Urinary bladder (tissue), 4 donors: ENCODE data around the gene TMEM37. TPM values are rescaled to one million over a fixed set of nuclear protein-coding genes. Genes with fewer than 3 reads are reported as not detected.

Experiments
- DNase-seq: peaks from one replicate; pipeline ENCODE4 v3.0.0-alpha.2; 2015; ENCODE audit errors: extremely low spot score
- H3K27ac ChIP-seq: one replicate; pipeline ENCODE4 v1.5.1; 2013; ENCODE audit warnings: low read depth, mild to moderate bottlenecking, moderate library complexity
- H3K36me3 ChIP-seq: one replicate; pipeline ENCODE4 v1.6.1; 2013; ENCODE audit warnings: mild to moderate bottlenecking, moderate library complexity; ENCODE audit not compliant: insufficient read depth
- H3K4me1 ChIP-seq: one replicate; pipeline ENCODE4 v1.6.1; 2013; ENCODE audit warnings: mild to moderate bottlenecking, moderate library complexity; ENCODE audit not compliant: insufficient read depth
- H3K4me3 ChIP-seq: one replicate; pipeline ENCODE4 v1.5.1; 2013; ENCODE audit warnings: low read depth, low read length
- WGBS: extraction: QIAGEN DNeasy Blood & Tissue Kit; methylation state at CpG from one replicate; pipeline ENCODE4 v1.1.7; 2013; 5-methylcytosine and 5-hydroxymethylcytosine counted together
- polyA plus RNA-seq: library from polyadenylated mRNA; stranded (reverse); fragments of 200-250 nt; gene quantifications from one replicate; pipeline ENCODE4 v1.2.3, GENCODE V29; 2013
- total RNA-seq: library from RNA; depleted of rRNA; stranded (reverse); fragments of >200 nt; gene quantifications from one replicate; pipeline ENCODE4 v1.2.3, GENCODE V29; 2014
- donor health status: healthy with polysubstance abuse.
- donor health status: healthy.

The TMEM37 gene
- total and polyA plus RNA-seq, 2 donors, result 1.1 to 7.8 TPM

GRCh38 chr2:119423811-119424210, 7.8 kb upstream of the TMEM37 start:
- H3K27ac ChIP-seq, result no peak overlapping the region
- 89% methylated on average over 2 of the region's 2 CpGs for WGBS
- no peaks in the 10 kb centered on the region for H3K36me3 ChIP-seq
- H3K4me3 ChIP-seq, result no peak overlapping the region
- no peak for DNase-seq
- H3K4me1 ChIP-seq, result no peaks in the 10 kb centered on the region

- WGBS, result 89% methylated on average over 10 of the region's 10 CpGs
- DNase-seq, result no peak
- Histone ChIP-seq H3K4me1 (no peaks in the 10 kb centered on the region), H3K36me3 (no peaks in the 10 kb centered on the region), H3K4me3 (no peak overlapping the region), H3K27ac (no peak overlapping the region)
These were observed 7.2 kb upstream of the TMEM37 start for GRCh38 chr2:119424284-119425118.

DNA sequence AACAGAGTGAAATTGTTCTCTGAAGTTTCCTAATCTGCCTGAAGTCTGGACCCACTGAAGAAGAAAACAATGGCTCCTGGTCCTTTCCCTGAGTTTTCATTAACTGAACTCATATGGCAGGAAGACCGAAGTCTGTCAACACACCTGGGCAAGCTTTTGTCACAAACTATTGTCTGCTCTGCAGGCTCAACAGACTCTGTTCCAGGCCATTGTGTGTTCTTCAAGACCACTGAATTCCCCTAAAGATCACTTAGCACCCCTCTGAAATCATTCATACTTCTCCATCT, 6.6 kb upstream of the TMEM37 start:
- WGBS, result 98% methylated on average over 1 of the region's 1 CpG
- no peak for DNase-seq
- H3K36me3 ChIP-seq, result no peaks in the 10 kb centered on the region
- H3K27ac ChIP-seq, result no peak overlapping the region
- H3K4me3 ChIP-seq, result no peak overlapping the region
- H3K4me1 ChIP-seq, result peaks cover 2% of the 10 kb centered on the region

DNA sequence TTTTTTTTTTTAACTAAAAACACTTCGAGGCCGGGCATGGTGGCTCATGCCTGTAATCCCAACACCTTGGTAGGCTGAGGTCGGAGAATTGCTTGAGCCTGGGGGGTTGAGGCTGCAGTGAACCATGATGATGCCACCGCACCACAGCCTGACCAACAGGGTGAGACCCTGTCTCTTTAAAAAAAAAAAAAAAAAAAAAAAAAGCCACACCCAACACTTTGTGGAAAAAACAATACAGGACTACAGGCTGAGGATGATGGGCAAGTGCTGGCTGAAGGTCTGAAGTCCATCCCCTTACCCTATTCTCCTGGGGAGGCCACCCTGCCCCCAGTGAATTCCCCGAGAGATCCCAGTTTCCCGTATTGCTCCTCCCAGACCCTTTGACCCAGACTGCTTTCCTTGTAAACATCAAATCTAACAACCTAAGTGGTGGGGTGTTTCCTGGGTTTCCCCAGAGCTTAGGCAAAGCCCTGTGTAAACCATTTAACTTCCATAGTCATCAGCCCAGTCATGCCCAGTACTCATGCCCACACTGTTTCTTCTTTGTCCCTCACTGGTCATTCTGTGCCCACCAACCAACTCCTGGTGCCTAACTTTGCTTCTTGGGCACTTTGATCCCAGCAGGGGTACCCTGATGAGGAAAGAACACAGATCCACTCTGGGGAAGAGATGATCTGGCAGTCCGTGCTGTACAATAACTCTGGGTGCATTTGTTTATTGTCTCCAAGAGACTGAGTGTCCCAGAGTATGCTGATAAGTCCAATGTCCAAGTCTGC, 5.8 kb upstream of the TMEM37 start:
- no peaks in the 10 kb centered on the region for H3K36me3 ChIP-seq
- no peak for DNase-seq
- no peak overlapping the region for H3K4me3 ChIP-seq
- peak overlapping the region; percentile 40 for H3K27ac ChIP-seq
- WGBS, result 73% methylated on average over 7 of the region's 7 CpGs
- H3K4me1 ChIP-seq, result peaks cover 2% of the 10 kb centered on the region

DNA sequence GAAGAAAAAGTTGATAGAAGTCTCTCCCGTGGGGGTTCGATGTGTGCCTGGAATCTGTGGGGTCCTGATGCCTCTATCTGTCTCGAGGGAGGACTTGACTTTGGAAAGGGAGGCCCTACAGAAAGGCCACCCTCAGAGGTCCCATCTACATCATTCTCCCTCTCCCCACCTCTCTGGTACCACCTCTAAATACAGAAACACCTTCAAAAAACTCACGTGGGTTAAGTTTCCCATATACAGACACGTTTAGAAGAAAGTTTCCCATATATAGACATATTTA, 5.3 kb upstream of the TMEM37 start:
- no peak for DNase-seq
- Histone ChIP-seq H3K4me3 (no peak overlapping the region), H3K4me1 (peaks cover 2% of the 10 kb centered on the region), H3K27ac (peak overlapping the region; percentile 40), H3K36me3 (no peaks in the 10 kb centered on the region)
- whole genome bisulfite sequencing, result 49% methylated on average over 5 of the region's 5 CpGs

DNA sequence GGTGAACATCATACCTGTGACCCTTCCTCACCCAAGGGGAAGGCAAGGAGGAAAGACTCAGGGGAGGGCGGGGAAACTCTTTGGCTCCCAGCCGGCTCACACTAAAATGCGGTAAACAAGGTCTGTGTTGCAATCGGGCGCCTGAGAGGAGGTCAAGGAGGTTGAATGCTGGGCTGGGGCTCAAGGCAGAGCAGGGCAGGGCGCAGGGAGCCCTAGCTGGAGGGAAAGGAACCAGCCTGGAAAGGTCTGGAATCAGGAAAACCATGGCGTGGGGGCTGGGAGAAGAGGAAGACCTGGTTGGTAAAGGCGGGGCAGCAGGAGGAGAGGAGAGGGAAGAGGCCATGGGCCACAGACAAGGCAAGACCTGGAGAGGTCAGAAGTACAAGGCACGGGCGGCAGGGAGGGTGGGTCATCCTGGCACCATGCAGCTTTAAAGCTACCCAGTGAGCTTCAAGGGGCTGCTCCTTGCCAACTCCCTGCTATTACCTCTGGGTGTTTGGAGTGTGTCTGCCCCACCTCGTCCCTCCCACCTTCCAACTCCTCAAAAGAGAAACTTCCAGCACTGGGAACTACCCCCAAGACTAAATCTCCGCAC, 4.8 kb upstream of the TMEM37 start:
- 66% methylated on average over 12 of the region's 12 CpGs for WGBS
- Histone ChIP-seq H3K27ac (peak overlapping the region; percentile 40), H3K36me3 (no peaks in the 10 kb centered on the region), H3K4me3 (no peak overlapping the region), H3K4me1 (peaks cover 2% of the 10 kb centered on the region)
- DNase-seq, result no peak

GRCh38 chr2:119427756-119428155, 3.9 kb upstream of the TMEM37 start:
- Histone ChIP-seq H3K4me1 (peaks cover 2% of the 10 kb centered on the region), H3K27ac (no peak overlapping the region), H3K36me3 (no peaks in the 10 kb centered on the region), H3K4me3 (no peak overlapping the region)
- DNase-seq, result no peak
- WGBS, result 90% methylated on average over 3 of the region's 3 CpGs

GRCh38 chr2:119428488-119429224, 3.0 kb upstream of the TMEM37 start:
- no peak for DNase-seq
- no peak overlapping the region for H3K27ac ChIP-seq
- 91% methylated on average over 7 of the region's 7 CpGs for WGBS
- no peak overlapping the region for H3K4me3 ChIP-seq
- H3K36me3 ChIP-seq, result no peaks in the 10 kb centered on the region
- H3K4me1 ChIP-seq, result peaks cover 2% of the 10 kb centered on the region

DNA sequence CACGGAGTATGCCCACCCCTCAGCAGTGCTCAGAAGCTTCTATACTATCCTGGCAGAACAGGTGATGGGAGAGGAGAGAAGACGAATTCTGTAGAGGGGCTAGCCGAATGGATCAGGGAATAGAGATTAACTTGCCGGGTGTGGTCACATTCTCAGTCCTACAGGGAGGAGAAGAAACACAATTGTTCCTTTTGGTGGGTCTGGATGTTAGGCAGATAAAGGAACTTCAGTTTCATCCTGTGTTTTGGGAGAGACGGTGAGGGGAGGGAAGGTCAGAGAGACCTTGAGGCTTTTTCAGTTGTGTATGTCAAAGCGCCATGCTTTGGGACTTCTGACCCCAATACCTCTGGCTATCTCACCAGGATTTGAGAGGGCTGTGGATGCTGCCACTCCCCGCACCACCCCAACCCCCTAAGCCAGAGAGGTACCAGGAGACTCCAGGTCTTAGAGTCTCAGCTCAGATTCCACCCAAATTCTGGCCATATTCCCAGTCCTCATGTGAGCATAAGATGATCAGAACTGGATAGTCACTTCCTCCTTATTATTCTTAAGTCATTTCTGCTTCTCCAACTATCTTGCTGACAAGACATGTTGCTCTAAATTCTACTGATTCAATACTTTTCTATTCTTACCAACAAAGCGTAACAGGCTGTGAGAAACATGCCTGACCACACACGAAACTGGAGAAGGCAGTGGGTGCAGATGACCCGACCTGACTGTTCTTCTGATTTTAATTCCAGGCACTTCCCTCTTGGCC, 2.3 kb upstream of the TMEM37 start:
- Histone ChIP-seq H3K4me3 (no peak overlapping the region), H3K27ac (no peak overlapping the region), H3K36me3 (no peaks in the 10 kb centered on the region), H3K4me1 (peaks cover 2% of the 10 kb centered on the region)
- WGBS, result 83% methylated on average over 10 of the region's 10 CpGs
- no peak for DNase-seq

DNA sequence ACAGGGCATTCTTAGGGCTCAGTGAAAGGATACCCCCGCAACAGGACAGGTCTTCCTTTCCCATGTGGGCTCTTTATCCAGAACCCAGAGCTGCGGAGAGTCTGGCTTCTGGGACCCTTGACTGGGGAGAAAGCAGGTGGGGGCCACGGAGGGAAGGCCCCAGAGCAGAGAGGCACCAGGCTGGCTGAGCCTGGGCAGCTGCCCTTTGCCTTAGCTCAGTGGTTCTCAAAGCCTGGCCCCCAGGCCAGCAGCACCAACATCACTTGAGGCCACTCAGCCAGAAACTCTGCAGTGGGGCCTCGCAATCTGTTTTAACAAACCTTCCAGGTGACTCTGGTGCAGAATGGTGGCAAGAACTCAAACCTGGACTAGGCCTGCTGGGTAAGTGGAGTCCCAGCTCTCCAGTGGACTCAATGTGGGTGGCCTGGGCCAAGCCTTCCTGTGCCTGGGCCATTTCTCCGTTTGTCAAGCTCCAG, 1.6 kb upstream of the TMEM37 start:
- no peak for DNase-seq
- Histone ChIP-seq H3K27ac (peak overlapping the region; percentile 25), H3K36me3 (no peaks in the 10 kb centered on the region)

DNA sequence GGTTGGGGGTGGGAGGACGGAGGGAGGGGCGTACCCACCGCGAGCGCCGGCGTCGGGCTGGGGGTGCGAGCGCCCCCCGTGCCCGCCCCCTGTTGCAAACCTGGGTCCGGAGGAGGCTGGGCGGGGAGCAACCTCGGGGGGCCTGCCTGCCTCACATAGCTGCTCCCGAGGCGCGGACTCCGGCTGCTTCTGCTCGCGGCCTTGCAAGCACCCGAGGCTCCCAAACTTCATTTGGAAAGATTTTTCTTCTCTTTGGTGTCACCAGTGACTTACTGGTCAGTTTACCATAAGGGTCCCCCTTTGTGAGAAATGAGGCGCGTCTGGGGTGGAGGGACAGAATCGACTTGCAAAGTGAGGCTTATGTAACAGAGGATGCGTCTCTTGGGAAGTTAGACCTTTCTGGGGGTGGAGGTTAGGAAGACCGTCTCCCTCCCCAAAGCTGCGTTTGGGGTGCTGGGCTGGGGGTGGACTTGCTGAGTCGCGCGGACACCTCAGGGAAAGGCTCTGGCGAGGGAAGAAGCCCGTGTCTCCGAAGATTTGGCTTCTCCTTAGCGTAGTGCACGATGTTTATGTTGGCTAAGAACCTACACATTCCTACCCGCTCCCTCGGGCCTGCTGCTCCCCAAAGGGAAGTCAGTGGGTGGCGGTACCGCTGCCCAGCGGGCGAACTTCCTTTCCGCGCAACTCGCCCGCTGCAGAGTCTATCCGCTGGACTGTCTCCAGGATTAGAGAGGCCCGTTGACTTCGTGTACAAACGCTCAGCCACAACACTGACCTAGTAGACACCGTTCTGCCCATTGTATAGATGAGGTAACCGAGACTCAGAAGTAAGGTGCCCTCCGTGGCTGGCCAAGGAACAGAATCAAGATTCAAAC, 559 bp downstream of the TMEM37 start:
- H3K27ac ChIP-seq, result no peak overlapping the region

More for the DNA sequence above, 1.6 kb upstream of the TMEM37 start:
- Histone ChIP-seq H3K4me3 (no peak overlapping the region), H3K4me1 (peaks cover 2% of the 10 kb centered on the region)
- 95% methylated on average over 5 of the region's 5 CpGs for WGBS

DNA sequence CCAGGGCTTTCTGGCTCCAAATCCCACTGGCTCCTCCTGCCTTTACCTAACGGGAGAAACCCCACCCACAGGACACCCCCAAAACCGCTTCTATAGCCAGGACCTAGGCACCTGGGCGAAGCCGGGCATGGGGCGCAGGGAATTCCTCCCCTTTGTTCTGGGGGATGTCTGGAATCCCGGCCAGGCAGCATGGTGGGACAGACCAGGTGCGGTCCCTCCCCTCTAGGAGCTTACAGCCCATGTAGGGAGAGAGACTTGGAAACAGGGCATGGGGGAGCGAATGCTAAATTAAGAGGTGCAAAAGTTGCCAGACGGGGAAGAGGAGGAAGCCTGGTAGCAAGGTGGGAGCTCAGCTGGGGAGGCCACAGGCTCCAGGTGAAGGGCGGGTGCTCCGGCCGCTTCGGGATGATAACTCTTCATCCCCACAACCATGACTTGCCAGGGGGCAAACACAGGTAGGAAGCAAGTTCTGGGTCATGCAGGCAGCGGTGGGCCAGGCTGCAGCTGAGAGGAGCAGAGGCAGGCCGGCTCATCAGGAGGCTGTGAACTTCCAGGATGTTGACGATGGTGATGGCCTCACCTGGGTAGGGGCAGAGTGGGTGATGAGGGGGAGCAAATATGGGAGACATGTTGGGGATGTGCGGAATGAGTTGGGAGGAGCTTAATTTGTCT, 1.3 kb downstream of the TMEM37 start:
- Histone ChIP-seq H3K27ac (no peak overlapping the region), H3K4me3 (peak overlapping the region; percentile 64)
- WGBS, result 96% methylated on average over 17 of the region's 17 CpGs

More for the DNA sequence above, 559 bp downstream of the TMEM37 start:
- Histone ChIP-seq H3K36me3 (no peaks in the 10 kb centered on the region), H3K4me1 (peaks cover 2% of the 10 kb centered on the region), H3K4me3 (peak overlapping the region; percentile 64)
- WGBS, result 7% methylated on average over 53 of the region's 53 CpGs
- DNase-seq, result no peak

More for the DNA sequence above, 1.3 kb downstream of the TMEM37 start:
- H3K36me3 ChIP-seq, result no peaks in the 10 kb centered on the region
- no peak for DNase-seq
- peaks cover 2% of the 10 kb centered on the region for H3K4me1 ChIP-seq
